Sciatic nerve (tissue), 2 donors: ENCODE data around the gene RBM17. TPM values are rescaled to one million over a fixed set of nuclear protein-coding genes. Genes with fewer than 3 reads are reported as not detected.
A peak's percentile ranks its signal among the peaks of the same experiment; 100 is the strongest.

Experiments used
- ATAC-seq: fragments of 200-7000 bp; cut with Tn5 transposase; one replicate; pipeline ENCODE4 v1.9.1; 2020; ENCODE audit warnings: mild to moderate bottlenecking, moderate library complexity
- DNase-seq: peaks from one replicate; pipeline ENCODE4 v3.0.0-alpha.2; 2020; ENCODE audit warnings: low spot score
- intact Hi-C: fragments of 100-400 bp; cut with DNase I; formaldehyde crosslinking; loops from one replicate; pipeline ENCODE4 v1.14.2; 2022
- total RNA-seq: library from RNA; stranded (reverse); fragmentation: NEBNext Ultra II Directional; extraction: Animal tissue kit (Norgen Biotek cat#: 25700); gene quantifications from one replicate; pipeline ENCODE4 v1.2.1, GENCODE V29; 2021
- donor health status: DM: no; HTN: no; CAD: no.
- donor health status: DM: no; HTN: no; CAD: no.

RBM17 gene
- total RNA-seq, 1 donor from 2014 or later = 95.0 TPM

GRCh38 chr10:6071181-6072175 lies 17.4 kb upstream of the RBM17 start:
- DNase-seq (no peak), ATAC-seq (no peak)
- intact Hi-C loops = loop anchor here (5.0 kb wide), 1 partner anchor 1429 kb away; no protein-coding TSS in a partner anchor

- DNase-seq = no peak
- intact Hi-C loops = loop anchor here (5.0 kb wide), 1 partner anchor 1430 kb away; no protein-coding TSS in a partner anchor
- ATAC-seq = no peak
These were observed 16.5 kb upstream of the RBM17 start for GRCh38 chr10:6072215-6072934.

- intact Hi-C loops = loop anchor here (5.0 kb wide), 1 partner anchor 1432 kb away; no protein-coding TSS in a partner anchor
- ATAC-seq = no peak
- no peak for DNase-seq
These were observed 14.1 kb upstream of the RBM17 start for GRCh38 chr10:6074489-6075301.

GRCh38 chr10:6077071-6077675 lies 11.7 kb upstream of the RBM17 start:
- DNase-seq (no peak), ATAC-seq (no peak)
- intact Hi-C loops = no loop called here

- no peak for ATAC-seq
- DNase-seq = no peak
- intact Hi-C loops = no loop called here
These were observed 9.8 kb upstream of the RBM17 start for GRCh38 chr10:6079044-6079443.

GRCh38 chr10:6080417-6080973 lies 8.3 kb upstream of the RBM17 start:
- intact Hi-C loops = no loop called here
- DNase-seq (no peak), ATAC-seq (no peak)

GRCh38 chr10:6082496-6083395 lies 6.1 kb upstream of the RBM17 start:
- DNase-seq = no peak

GRCh38 chr10:6083523-6084475 lies 5.0 kb upstream of the RBM17 start:
- DNase-seq (no peak), ATAC-seq (no peak)
- intact Hi-C loops = no loop called here

More at GRCh38 chr10:6082496-6083395, 6.1 kb upstream of the RBM17 start:
- intact Hi-C loops = no loop called here
- no peak for ATAC-seq

GRCh38 chr10:6086375-6087233 lies 2.2 kb upstream of the RBM17 start:
- intact Hi-C loops = no loop called here
- DNase-seq (peak; percentile 90), ATAC-seq (peak; percentile 88)

GRCh38 chr10:6089334-6090219 lies 743 bp downstream of the RBM17 start:
- peak; percentile 62 for DNase-seq
- no peak for ATAC-seq
- intact Hi-C loops = no loop called here

- intact Hi-C loops = no loop called here
- no peak for ATAC-seq
- DNase-seq = no peak
These were observed 2.8 kb downstream of the RBM17 start for GRCh38 chr10:6091630-6092029.

- intact Hi-C loops = no loop called here
- no peak for ATAC-seq
- no peak for DNase-seq
These were observed 3.9 kb downstream of the RBM17 start for GRCh38 chr10:6092731-6093130.

GRCh38 chr10:6095810-6096570 lies 7.2 kb downstream of the RBM17 start:
- DNase-seq (no peak), ATAC-seq (no peak)
- intact Hi-C loops = no loop called here

- no peak for ATAC-seq
- intact Hi-C loops = no loop called here
- no peak for DNase-seq
These were observed 8.2 kb downstream of the RBM17 start for GRCh38 chr10:6097063-6097462.
